Glutamatergic neuron (in vitro differentiated cells): ENCODE measurements around the gene IL12RB2. TPM values are rescaled to one million over a fixed set of nuclear protein-coding genes. Genes with fewer than 3 reads are reported as not detected.

Experiments
- DNase-seq: peaks from one replicate; pipeline ENCODE4 v3.0.0; 2022
- H3K27ac Mint-ChIP-seq: one replicate; pipeline ENCODE4 v1.8.0; 2020; ENCODE audit warnings: mild to moderate bottlenecking, mixed read lengths, inconsistent platforms; ENCODE audit not compliant: unreplicated experiment
- H3K27me3 Mint-ChIP-seq: one replicate; pipeline ENCODE4 v1.8.0; 2020; ENCODE audit warnings: mild to moderate bottlenecking, moderate library complexity, mixed read lengths, inconsistent platforms; ENCODE audit not compliant: unreplicated experiment
- H3K36me3 Mint-ChIP-seq: one replicate; pipeline ENCODE4 v1.8.0; 2020; ENCODE audit warnings: mild to moderate bottlenecking, mixed read lengths, inconsistent platforms; ENCODE audit not compliant: unreplicated experiment
- H3K4me1 Mint-ChIP-seq: one replicate; pipeline ENCODE4 v1.8.0; 2020; ENCODE audit warnings: mild to moderate bottlenecking, low read depth, mixed read lengths, inconsistent platforms; ENCODE audit not compliant: unreplicated experiment
- H3K4me3 Mint-ChIP-seq: one replicate; pipeline ENCODE4 v1.8.0; 2020; ENCODE audit warnings: mild to moderate bottlenecking, mixed read lengths, inconsistent platforms; ENCODE audit not compliant: unreplicated experiment
- H3K9me3 Mint-ChIP-seq: one replicate; pipeline ENCODE4 v1.8.0; 2020; ENCODE audit warnings: mild to moderate bottlenecking, moderate library complexity, mixed read lengths, inconsistent platforms; ENCODE audit not compliant: unreplicated experiment
- total RNA-seq: library from RNA; stranded (reverse); fragmentation: NEBNext Ultra II Directional; extraction: Animal tissue kit (Norgen Biotek cat#: 25700); gene quantifications from one replicate; pipeline ENCODE4 v1.2.1, GENCODE V29; 2021; ENCODE audit not compliant: unreplicated experiment
- TF ChIP-seq, protein P1 (sequence below): fragments of 200-600 bp; sonication (generic); IDR thresholded peaks from one replicate; pipeline ENCODE4 v1.5.0; 2021; ENCODE audit not compliant: partially characterized antibody, unreplicated experiment

The IL12RB2 gene
- total RNA-seq, 1 donor from 2014 or later, result not detected

GRCh38 chr1:67299296-67299695 is 8.4 kb upstream of the IL12RB2 start:
- no peak overlapping the region for H3K27ac Mint-ChIP-seq
- H3K4me3 Mint-ChIP-seq, result no peak overlapping the region
- DNase-seq, result no peak
- H3K36me3 Mint-ChIP-seq, result no peaks in the 10 kb centered on the region
- H3K9me3 Mint-ChIP-seq, result no peaks in the 10 kb centered on the region
- no peaks in the 10 kb centered on the region for H3K4me1 Mint-ChIP-seq
- H3K27me3 Mint-ChIP-seq, result no peaks in the 10 kb centered on the region
- TF ChIP-seq, protein P1, sequence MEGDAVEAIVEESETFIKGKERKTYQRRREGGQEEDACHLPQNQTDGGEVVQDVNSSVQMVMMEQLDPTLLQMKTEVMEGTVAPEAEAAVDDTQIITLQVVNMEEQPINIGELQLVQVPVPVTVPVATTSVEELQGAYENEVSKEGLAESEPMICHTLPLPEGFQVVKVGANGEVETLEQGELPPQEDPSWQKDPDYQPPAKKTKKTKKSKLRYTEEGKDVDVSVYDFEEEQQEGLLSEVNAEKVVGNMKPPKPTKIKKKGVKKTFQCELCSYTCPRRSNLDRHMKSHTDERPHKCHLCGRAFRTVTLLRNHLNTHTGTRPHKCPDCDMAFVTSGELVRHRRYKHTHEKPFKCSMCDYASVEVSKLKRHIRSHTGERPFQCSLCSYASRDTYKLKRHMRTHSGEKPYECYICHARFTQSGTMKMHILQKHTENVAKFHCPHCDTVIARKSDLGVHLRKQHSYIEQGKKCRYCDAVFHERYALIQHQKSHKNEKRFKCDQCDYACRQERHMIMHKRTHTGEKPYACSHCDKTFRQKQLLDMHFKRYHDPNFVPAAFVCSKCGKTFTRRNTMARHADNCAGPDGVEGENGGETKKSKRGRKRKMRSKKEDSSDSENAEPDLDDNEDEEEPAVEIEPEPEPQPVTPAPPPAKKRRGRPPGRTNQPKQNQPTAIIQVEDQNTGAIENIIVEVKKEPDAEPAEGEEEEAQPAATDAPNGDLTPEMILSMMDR, result no peak

GRCh38 chr1:67300561-67300960 is 7.1 kb upstream of the IL12RB2 start:
- H3K27ac Mint-ChIP-seq, result no peak overlapping the region
- H3K9me3 Mint-ChIP-seq, result no peaks in the 10 kb centered on the region
- no peaks in the 10 kb centered on the region for H3K36me3 Mint-ChIP-seq
- TF ChIP-seq, protein P1, result no peak
- no peak for DNase-seq
- H3K4me1 Mint-ChIP-seq, result no peaks in the 10 kb centered on the region
- no peaks in the 10 kb centered on the region for H3K27me3 Mint-ChIP-seq
- H3K4me3 Mint-ChIP-seq, result no peak overlapping the region

GRCh38 chr1:67304023-67304422 is 3.6 kb upstream of the IL12RB2 start:
- no peaks in the 10 kb centered on the region for H3K9me3 Mint-ChIP-seq
- H3K27me3 Mint-ChIP-seq, result no peaks in the 10 kb centered on the region
- H3K27ac Mint-ChIP-seq, result no peak overlapping the region
- no peaks in the 10 kb centered on the region for H3K4me1 Mint-ChIP-seq
- no peaks in the 10 kb centered on the region for H3K36me3 Mint-ChIP-seq
- H3K4me3 Mint-ChIP-seq, result no peak overlapping the region
- DNase-seq, result no peak
- TF ChIP-seq, protein P1, result no peak

DNA sequence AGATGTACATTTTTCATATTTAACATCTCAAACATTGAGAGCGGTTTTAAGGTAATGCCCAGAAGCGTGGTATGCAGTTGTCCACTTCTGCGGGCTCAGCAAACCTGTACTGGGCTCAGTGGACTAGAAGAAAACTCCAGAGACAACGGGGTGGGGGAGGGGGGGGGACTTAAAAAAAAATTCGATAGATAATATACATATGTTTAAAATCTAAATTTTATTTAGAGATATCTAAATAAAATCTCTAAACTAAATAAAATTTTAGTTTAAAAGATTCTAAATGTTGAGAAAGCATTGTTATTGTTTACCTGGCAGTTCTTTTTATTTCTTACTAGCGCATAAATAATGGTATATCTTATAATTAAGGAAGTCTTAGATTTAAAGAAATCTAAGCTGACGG is 1.1 kb upstream of the IL12RB2 start:
- no peaks in the 10 kb centered on the region for H3K36me3 Mint-ChIP-seq
- H3K27me3 Mint-ChIP-seq, result no peaks in the 10 kb centered on the region
- H3K4me1 Mint-ChIP-seq, result no peaks in the 10 kb centered on the region
- peak overlapping the region; percentile 88 for H3K4me3 Mint-ChIP-seq
- H3K27ac Mint-ChIP-seq, result no peak overlapping the region
- H3K9me3 Mint-ChIP-seq, result no peaks in the 10 kb centered on the region
- TF ChIP-seq, protein P1, result no peak
- DNase-seq, result no peak

GRCh38 chr1:67308136-67308535 is 463 bp downstream of the IL12RB2 start:
- Mint-ChIP-seq H3K4me3 (peak overlapping the region; percentile 83), H3K27ac (no peak overlapping the region), H3K4me1 (no peaks in the 10 kb centered on the region), H3K27me3 (no peaks in the 10 kb centered on the region), H3K9me3 (no peaks in the 10 kb centered on the region), H3K36me3 (no peaks in the 10 kb centered on the region)
- no peak for DNase-seq
- TF ChIP-seq, protein P1, result no peak
